Stimulated activated CD4-positive, alpha-beta T cell treated with anti-CD3 and anti-CD28 coated beads, Interleukin-12 subunit alpha, Interleukin-12 subunit beta, amount 100 ng/mL, for 4 hours (primary cell): ENCODE results near the gene FBP2.

Experiments used
- DNase-seq: peaks from one replicate; pipeline ENCODE4 v3.0.0-alpha.2; 2020

The FBP2 gene

GRCh38 chr9:94593459-94594345, at the start of gene FBP2:
Gene FBP2 (minus strand): TSS chr9:94593824. CDS start chr9:94593726, 98 bp downstream.
- DNase-seq, result no peak

GRCh38 chr9:94643176-94643575, 49.6 kb upstream of the FBP2 start:
- no peak for DNase-seq

GRCh38 chr9:94642501-94642900, 48.9 kb upstream of the FBP2 start:
- no peak for DNase-seq

- no peak for DNase-seq
Measured at GRCh38 chr9:94639999-94640376, 46.4 kb upstream of the FBP2 start.

GRCh38 chr9:94639061-94639998, 45.7 kb upstream of the FBP2 start, which contains the start of gene FBP1:
Gene FBP1 (minus strand): TSS chr9:94639518. CDS start chr9:94639310, 208 bp downstream.
- peak; percentile 24 for DNase-seq

- no peak for DNase-seq
Measured at GRCh38 chr9:94638335-94639060, 44.9 kb upstream of the FBP2 start.

- no peak for DNase-seq
Measured at GRCh38 chr9:94632737-94633136, 39.1 kb upstream of the FBP2 start.

- no peak for DNase-seq
Measured at GRCh38 chr9:94631599-94631998, 38.0 kb upstream of the FBP2 start.

- no peak for DNase-seq
Measured at GRCh38 chr9:94630833-94631232, 37.2 kb upstream of the FBP2 start.

- DNase-seq, result no peak
Measured at GRCh38 chr9:94630281-94630680, 36.7 kb upstream of the FBP2 start.

- no peak for DNase-seq
Measured at GRCh38 chr9:94627287-94627686, 33.7 kb upstream of the FBP2 start.

- DNase-seq, result no peak
Measured at GRCh38 chr9:94625835-94626234, 32.2 kb upstream of the FBP2 start.

GRCh38 chr9:94624629-94625028, 31.0 kb upstream of the FBP2 start:
- DNase-seq, result no peak

- DNase-seq, result no peak
Measured at GRCh38 chr9:94623253-94623652, 29.6 kb upstream of the FBP2 start.

GRCh38 chr9:94622087-94622800, 28.6 kb upstream of the FBP2 start:
- DNase-seq, result no peak

- no peak for DNase-seq
Measured at GRCh38 chr9:94619026-94619425, 25.4 kb upstream of the FBP2 start.

- no peak for DNase-seq
Measured at GRCh38 chr9:94613003-94613402, 19.4 kb upstream of the FBP2 start.

- no peak for DNase-seq
Measured at GRCh38 chr9:94612071-94612470, 18.4 kb upstream of the FBP2 start.

GRCh38 chr9:94611638-94612068, 18.0 kb upstream of the FBP2 start:
- peak; percentile 27 for DNase-seq

- DNase-seq, result no peak
Measured at GRCh38 chr9:94610181-94610606, 16.6 kb upstream of the FBP2 start.

GRCh38 chr9:94607423-94607691, 13.7 kb upstream of the FBP2 start:
- DNase-seq, result no peak

GRCh38 chr9:94606646-94607422, 13.2 kb upstream of the FBP2 start:
- no peak for DNase-seq
